A549 treated with ZK216348 at 1 μM for 4 hours (cell line): ENCODE results near the gene MAN2B1. TPM values are rescaled to one million over a fixed set of nuclear protein-coding genes. Genes with fewer than 3 reads are reported as not detected.

Experiments
- total RNA-seq: library from RNA; stranded (reverse); fragments of 200-300 nt; extraction: Qiagen RNA extraction; gene quantifications from 5 replicates; pipeline ENCODE4 v1.2.3, GENCODE V29; 2022; ENCODE audit warnings: low read depth

Gene MAN2B1
- 12.3 to 25.9 TPM (median 21.0 TPM) in 5 replicates for total RNA-seq

DNA sequence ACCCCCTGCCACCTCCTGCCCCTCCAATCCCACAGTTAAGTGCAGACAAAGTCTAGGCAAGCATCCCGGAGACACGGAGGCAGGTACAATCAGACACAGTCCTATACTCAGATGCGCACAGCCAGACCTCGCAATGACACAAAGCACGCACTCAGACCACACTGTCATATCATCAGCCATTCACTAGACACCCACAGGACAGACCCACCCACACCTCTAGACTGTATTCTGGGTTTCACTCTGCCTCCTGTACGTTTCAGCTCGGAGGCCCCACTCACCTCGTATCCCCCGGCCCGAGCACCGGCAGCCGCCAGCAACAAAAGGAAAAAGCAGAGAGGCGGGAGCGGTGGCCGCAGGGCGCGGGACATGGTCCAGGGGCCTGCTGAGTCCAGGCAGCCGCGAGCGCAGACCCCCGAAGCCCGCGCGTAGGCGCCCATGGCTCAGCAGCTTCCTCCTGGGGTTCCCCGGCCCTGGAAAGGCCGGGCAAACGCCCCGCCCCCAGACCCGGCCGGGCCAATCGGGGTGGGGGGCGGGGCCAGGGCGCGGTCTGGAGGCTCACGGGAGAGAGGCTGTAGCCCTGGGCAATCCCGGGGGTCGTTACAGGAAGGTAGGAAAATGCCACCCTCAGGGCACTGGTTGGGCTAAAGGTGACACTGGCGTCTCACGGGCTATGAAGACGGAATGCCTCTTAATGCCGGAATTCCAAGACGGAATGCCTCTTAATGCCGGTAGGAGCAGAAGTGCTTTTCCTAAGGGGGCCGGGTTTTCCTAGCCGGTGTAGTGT lies at the start of gene MAN2B1, which contains the start of gene WDR83:
Gene MAN2B1, minus strand, starts transcription at position 478 of the 784 bp plus-strand sequence. Its CDS starts 41 bp downstream, at position 437.
Gene WDR83, plus strand, starts transcription at position 543 of the 784 bp plus-strand sequence. CDS start 2,984 bp downstream, outside the sequence.

GRCh38 chr19:12696366-12697335 lies 30.1 kb upstream of the MAN2B1 start, which contains the start of gene FBXW9:
Gene FBXW9 (minus strand): TSS chr19:12696631. CDS start chr19:12696581, 50 bp downstream.

GRCh38 chr19:12687496-12688196 lies 21.1 kb upstream of the MAN2B1 start, which contains the start of gene GNG14:
Gene GNG14 (plus strand): TSS chr19:12687998. CDS start chr19:12688049, 51 bp downstream.

DNA sequence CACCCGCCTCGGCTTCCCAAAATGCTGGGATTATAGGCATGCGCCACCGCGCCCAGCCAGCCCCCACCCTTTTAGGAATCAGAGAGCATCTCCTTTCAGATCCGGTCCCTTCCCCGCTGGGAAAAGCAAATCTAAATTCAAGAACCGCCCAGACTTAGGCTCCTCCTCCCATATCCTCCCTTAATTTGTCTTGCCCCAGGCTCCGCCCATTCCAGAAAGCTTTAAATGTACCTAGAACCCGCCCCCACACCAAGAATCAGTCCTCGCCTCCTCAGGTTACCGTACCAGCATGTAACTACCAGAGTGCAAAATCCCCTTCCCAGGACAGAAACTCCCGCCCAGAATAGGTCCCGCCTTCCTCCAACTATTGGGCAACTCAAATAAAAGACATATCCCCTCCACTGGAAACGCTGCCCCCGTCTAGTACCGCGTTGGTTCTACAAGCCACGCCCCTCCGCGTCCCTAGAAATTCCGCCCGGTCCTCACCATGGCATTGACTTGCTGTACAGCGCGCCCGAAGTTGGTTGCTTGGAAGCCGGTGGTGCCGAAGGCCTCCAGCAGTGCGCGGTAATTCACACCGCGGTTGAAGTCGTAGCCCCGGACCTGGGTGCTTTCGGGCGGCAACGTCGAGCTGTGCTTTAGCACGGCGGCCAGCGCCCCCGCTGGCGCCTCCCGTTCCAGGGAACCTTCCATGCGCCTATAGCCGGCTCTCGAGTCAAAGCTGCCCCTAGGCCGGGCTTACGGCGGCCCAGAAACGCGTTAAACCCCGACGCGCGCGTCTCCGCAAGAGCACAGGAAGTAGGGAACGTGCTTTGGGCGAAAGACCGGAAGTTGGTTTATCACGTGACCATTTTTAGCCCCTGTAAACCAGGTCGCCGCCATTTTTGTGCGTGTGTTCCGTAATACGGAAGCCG lies 14.8 kb upstream of the MAN2B1 start, which contains the start of gene DHPS:
Gene DHPS, minus strand, starts transcription at position 807 of the 914 bp plus-strand sequence. Its CDS starts 114 bp downstream, at position 693.

DNA sequence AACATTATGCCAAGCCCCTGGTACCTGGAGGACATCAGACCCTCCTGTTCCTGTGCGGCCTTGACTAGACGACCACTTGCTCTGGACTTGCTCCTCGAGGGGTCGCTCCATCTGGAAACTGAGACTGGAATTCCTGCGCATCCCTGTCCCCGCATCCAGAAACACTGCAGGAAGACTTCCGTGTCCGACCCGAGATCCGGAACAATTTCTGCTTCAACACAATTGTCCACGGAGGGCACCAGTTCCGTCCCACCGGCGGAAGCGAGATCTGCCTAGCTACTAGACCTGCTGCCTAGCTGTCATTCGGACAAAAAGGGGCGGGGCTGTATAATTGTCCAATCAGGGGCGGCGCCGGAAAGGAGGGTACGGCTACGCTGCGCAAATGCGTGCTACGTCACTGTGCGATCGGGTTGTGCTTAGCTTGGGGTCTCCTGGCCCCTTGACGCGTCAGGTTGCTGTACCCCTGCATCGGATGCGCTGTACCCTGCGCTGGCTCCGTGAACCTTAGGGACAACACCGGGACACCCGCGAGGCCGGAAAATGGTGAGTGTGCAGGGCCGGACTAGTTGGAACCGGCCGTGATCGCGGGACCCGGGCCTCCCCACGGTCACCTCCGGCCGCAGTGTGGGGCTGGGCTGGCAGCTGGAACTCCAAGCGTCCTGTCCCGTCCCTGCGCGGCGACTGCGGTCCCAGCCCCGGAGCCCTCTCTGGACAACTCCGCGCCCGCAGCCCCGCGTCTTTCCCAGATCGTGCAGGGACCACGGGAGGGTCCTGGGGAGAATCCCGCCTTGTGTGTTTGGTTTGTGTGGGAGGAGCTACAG lies 55.8 kb downstream of the MAN2B1 start, which contains the start of the genes ZNF490 and ZNF791:
Gene ZNF490, minus strand, starts transcription at position 274 of the 821 bp plus-strand sequence. Its CDS starts 133 bp downstream, at position 141.
Gene ZNF791, plus strand, starts transcription at position 381 of the 821 bp plus-strand sequence. Its CDS starts 160 bp downstream, at position 541.

Other genes starting within 250 kb of the MAN2B1 start
- gene ZNF443, start 225.7 kb downstream of the MAN2B1 start, total RNA-seq = 0.85 to 1.6 TPM (median 1.1 TPM) in 5 replicates
- not detected in 5 replicates for gene ZNF709, start 181.9 kb downstream of the MAN2B1 start, total RNA-seq
- 1.8 to 2.6 TPM (median 2.0 TPM) in 5 replicates for gene ZNF564, start 115.3 kb downstream of the MAN2B1 start, total RNA-seq
- gene ZNF490, start 55.9 kb downstream of the MAN2B1 start, total RNA-seq = 0.49 to 1.3 TPM (median 0.65 TPM) in 5 replicates
- 3.9 to 5.7 TPM (median 4.9 TPM) in 5 replicates for gene ZNF791, start 55.8 kb downstream of the MAN2B1 start, total RNA-seq
- 8.8 to 11.9 TPM (median 11.3 TPM) in 5 replicates for gene WDR83, start 65 bp upstream of the MAN2B1 start, total RNA-seq
- 29.3 to 58.1 TPM (median 49.9 TPM) in 5 replicates for gene DHPS, start 15.1 kb upstream of the MAN2B1 start, total RNA-seq
- not detected in 5 replicates for gene GNG14, start 21.3 kb upstream of the MAN2B1 start, total RNA-seq
- gene FBXW9, start 29.9 kb upstream of the MAN2B1 start, total RNA-seq = 7.7 to 13.8 TPM (median 12.2 TPM) in 5 replicates
- 24.7 to 40.2 TPM (median 36.9 TPM) in 5 replicates for gene TNPO2, start 57.2 kb upstream of the MAN2B1 start, total RNA-seq
- gene TRIR, start 67.9 kb upstream of the MAN2B1 start, total RNA-seq = 146 to 249 TPM (median 219 TPM) in 5 replicates
- gene GET3, start 70.8 kb upstream of the MAN2B1 start, total RNA-seq = 63.4 to 104 TPM (median 94.9 TPM) in 5 replicates
- 0.47 to 0.85 TPM (median 0.62 TPM) in 5 replicates for gene BEST2, start 85.0 kb upstream of the MAN2B1 start, total RNA-seq
- gene HOOK2, start 108.8 kb upstream of the MAN2B1 start, total RNA-seq = 4.5 to 14.2 TPM (median 11.1 TPM) in 5 replicates
- gene JUNB, start 124.7 kb upstream of the MAN2B1 start, total RNA-seq = 77.9 to 186 TPM (median 154 TPM) in 5 replicates
- 0.61 to 1.1 TPM (median 0.78 TPM) in 5 replicates for gene PRDX2, start 135.1 kb upstream of the MAN2B1 start, total RNA-seq
- 4.8 to 12.3 TPM (median 8.1 TPM) in 5 replicates for gene THSD8, start 135.3 kb upstream of the MAN2B1 start, total RNA-seq
- 26.4 to 47.1 TPM (median 46.2 TPM) in 5 replicates for gene RNASEH2A, start 139.8 kb upstream of the MAN2B1 start, total RNA-seq
- 0.29 to 0.36 TPM in 2 of 5 replicates, not detected in the others for gene RTBDN, start 167.8 kb upstream of the MAN2B1 start, total RNA-seq
- gene MAST1, start 171.8 kb upstream of the MAN2B1 start, total RNA-seq = 0.98 to 2.5 TPM (median 2.5 TPM) in 5 replicates
- gene DNASE2, start 214.7 kb upstream of the MAN2B1 start, total RNA-seq = 22.6 to 31.7 TPM (median 30.2 TPM) in 5 replicates
- gene KLF1, start 220.5 kb upstream of the MAN2B1 start, total RNA-seq = not detected in 5 replicates
- gene GCDH, start 224.4 kb upstream of the MAN2B1 start, total RNA-seq = 7.4 to 10.3 TPM (median 9.3 TPM) in 5 replicates